Vagina (tissue), 2 donors: Measurements from ENCODE around the gene RBM4. TPM values are rescaled to one million over a fixed set of nuclear protein-coding genes. Genes with fewer than 3 reads are reported as not detected.
A peak's percentile ranks its signal among the peaks of the same experiment; 100 is the strongest.

Experiments
- DNase-seq, 2 donors: peaks; one replicate each; pipeline ENCODE4 v3.0.0-alpha.2; 2017; ENCODE audit errors: extremely low spot score in 2 of 2
- H3K27ac ChIP-seq: fragments of 200-600 bp; sonication (generic); one replicate; pipeline ENCODE4 v1.5.1; 2019
- H3K27me3 ChIP-seq: fragments of 200-600 bp; sonication (generic); one replicate; pipeline ENCODE4 v1.5.1; 2019
- H3K36me3 ChIP-seq, 2 donors: fragments of 200-600 bp; sonication (generic); one replicate each; pipeline ENCODE4 v1.5.1; 2017 to 2019
- H3K4me1 ChIP-seq: fragments of 200-600 bp; sonication (generic); one replicate; pipeline ENCODE4 v1.5.1; 2019
- H3K4me3 ChIP-seq, 2 donors: fragments of 200-600 bp; sonication (generic); 1 replicate in 1 of 2; 2 replicates in 1 of 2; pipeline ENCODE4 v1.5.1; 2016 to 2019
- H3K9me3 ChIP-seq: fragments of 200-600 bp; sonication (generic); one replicate; pipeline ENCODE4 v1.5.1; 2019
- CTCF ChIP-seq, 3 experiments: fragments of 450-650 bp in 2 of 3; fragments of 200-600 bp in 1 of 3; sonication (generic) in 1 of 3; IDR thresholded peaks; one replicate each; pipeline ENCODE4 v1.5.1; 2017 to 2019; ENCODE audit warnings: antibody characterized with exemption in 3 of 3, mild to moderate bottlenecking in 2 of 3, moderate library complexity in 2 of 3
- POLR2A ChIP-seq, 2 donors: fragments of 450-650 bp; IDR thresholded peaks; one replicate each; pipeline ENCODE4 v1.6.1; 2017; ENCODE audit warnings: antibody characterized with exemption in 2 of 2, mild to moderate bottlenecking in 2 of 2, moderate library complexity in 2 of 2
- POLR2AphosphoS5 ChIP-seq, 2 donors: sonication (generic); formaldehyde crosslinking; IDR thresholded peaks; one replicate each; pipeline ENCODE4 v1.9.0; 2017; ENCODE audit warnings: antibody characterized with exemption in 2 of 2, mild to moderate bottlenecking in 2 of 2, low read depth in 1 of 2; ENCODE audit not compliant: insufficient read depth in 1 of 2
- intact Hi-C: fragments of 100-400 bp; cut with DNase I; formaldehyde crosslinking; loops from one replicate; pipeline ENCODE4 v1.15.1; 2023
- total RNA-seq: library from RNA; depleted of rRNA; stranded (reverse); fragments of >200 nt; gene quantifications from one replicate; pipeline ENCODE4 v1.2.3, GENCODE V29; 2016

The RBM4 gene
- total RNA-seq, 1 donor from 2014 or later: 61.1 TPM

GRCh38 chr11:66641834-66642233, 3.3 kb downstream of the RBM4 start:
- peak overlapping the region; percentile 17 for H3K27ac ChIP-seq
- intact Hi-C loops: no loop called here
- peak overlapping the region; percentile 14 to 77 for H3K4me3 ChIP-seq
- peaks cover 89% of the 10 kb centered on the region for H3K4me1 ChIP-seq
- no peak for DNase-seq
- H3K27me3 ChIP-seq: no peaks in the 10 kb centered on the region
- peaks cover 0 to 62% of the 10 kb centered on the region in 2 donors for H3K36me3 ChIP-seq
- TF ChIP-seq CTCF (IDR thresholded peaks at IDR 0.05) (no peak), POLR2A (IDR thresholded peaks at IDR 0.05) (no peak), POLR2AphosphoS5 (IDR thresholded peaks at IDR 0.05; ENCODE audit: insufficient read depth in 1 of 2, low read depth in 1 of 2) (no peak)
- H3K9me3 ChIP-seq: no peaks in the 10 kb centered on the region

GRCh38 chr11:66643745-66644437, 5.4 kb downstream of the RBM4 start:
- Histone ChIP-seq H3K27ac (no peak overlapping the region), H3K9me3 (no peaks in the 10 kb centered on the region), H3K4me1 (peaks cover 78% of the 10 kb centered on the region), H3K36me3 (peaks cover 0 to 74% of the 10 kb centered on the region in 2 donors), H3K27me3 (no peaks in the 10 kb centered on the region), H3K4me3 (peak overlapping the region; percentile 1 to 9)
- no peak for TF ChIP-seq CTCF (IDR thresholded peaks at IDR 0.05)
- no peak for TF ChIP-seq POLR2A (IDR thresholded peaks at IDR 0.05)
- TF ChIP-seq POLR2AphosphoS5 (IDR thresholded peaks at IDR 0.05; ENCODE audit: insufficient read depth in 1 of 2, low read depth in 1 of 2): no peak
- intact Hi-C loops: no loop called here
- no peak for DNase-seq

GRCh38 chr11:66646828-66647227, 8.3 kb downstream of the RBM4 start:
- Histone ChIP-seq H3K36me3 (peaks cover 0 to 71% of the 10 kb centered on the region in 2 donors), H3K9me3 (no peaks in the 10 kb centered on the region), H3K27ac (no peak overlapping the region), H3K4me1 (peaks cover 52% of the 10 kb centered on the region), H3K4me3 (no peak overlapping the region), H3K27me3 (no peaks in the 10 kb centered on the region)
- intact Hi-C loops: no loop called here
- TF ChIP-seq POLR2AphosphoS5 (IDR thresholded peaks at IDR 0.05; ENCODE audit: insufficient read depth in 1 of 2, low read depth in 1 of 2) (no peak), POLR2A (IDR thresholded peaks at IDR 0.05) (no peak), CTCF (IDR thresholded peaks at IDR 0.05) (no peak)
- DNase-seq: no peak

GRCh38 chr11:66649903-66650302, 11.4 kb downstream of the RBM4 start:
- H3K4me1 ChIP-seq: peaks cover 21% of the 10 kb centered on the region
- H3K4me3 ChIP-seq: no peak overlapping the region
- H3K27me3 ChIP-seq: no peaks in the 10 kb centered on the region
- H3K27ac ChIP-seq: no peak overlapping the region
- peaks cover 0 to 54% of the 10 kb centered on the region in 2 donors for H3K36me3 ChIP-seq
- H3K9me3 ChIP-seq: no peaks in the 10 kb centered on the region
- no peak for DNase-seq
- intact Hi-C loops: no loop called here
- TF ChIP-seq POLR2AphosphoS5 (IDR thresholded peaks at IDR 0.05; ENCODE audit: insufficient read depth in 1 of 2, low read depth in 1 of 2) (no peak), POLR2A (IDR thresholded peaks at IDR 0.05) (no peak), CTCF (IDR thresholded peaks at IDR 0.05) (no peak)

GRCh38 chr11:66651016-66651415, 12.5 kb downstream of the RBM4 start:
- DNase-seq: no peak
- Histone ChIP-seq H3K9me3 (no peaks in the 10 kb centered on the region), H3K36me3 (peaks cover 0 to 44% of the 10 kb centered on the region in 2 donors), H3K4me3 (no peak overlapping the region), H3K27me3 (no peaks in the 10 kb centered on the region), H3K27ac (no peak overlapping the region), H3K4me1 (peaks cover 10% of the 10 kb centered on the region)
- intact Hi-C loops: no loop called here
- TF ChIP-seq CTCF (IDR thresholded peaks at IDR 0.05): no peak
- TF ChIP-seq POLR2AphosphoS5 (IDR thresholded peaks at IDR 0.05; ENCODE audit: insufficient read depth in 1 of 2, low read depth in 1 of 2): no peak
- TF ChIP-seq POLR2A (IDR thresholded peaks at IDR 0.05): no peak
